SK-N-SH treated with all-trans-retinoic acid at 6 μM for 48 hours (cell line): Measurements from ENCODE around the gene GSTM4.
"Not testable (repeated sequence)": the region's sequence is repeated elsewhere in the genome, so short reads cannot be mapped to it uniquely, and the experiment has no call there.

Source experiments
- ARNTL ChIP-seq: fragments of 450-650 bp; formaldehyde crosslinking; IDR thresholded peaks from 2 replicates; pipeline ENCODE4 v1.5.0; 2020; ENCODE audit warnings: low read depth, mild to moderate bottlenecking, moderate library complexity, borderline replicate concordance
- PPARA ChIP-seq: fragments of 250-450 bp; sonication (Bioruptor Pico); IDR thresholded peaks from 2 replicates; pipeline ENCODE4 v1.5.0; 2020; ENCODE audit warnings: mild to moderate bottlenecking, borderline replicate concordance
- ZFP3 ChIP-seq: fragments of 250-450 bp; sonication (Bioruptor Pico); IDR thresholded peaks from 2 replicates; pipeline ENCODE4 v1.5.0; 2020; ENCODE audit warnings: mild to moderate bottlenecking, moderate library complexity

DNA sequence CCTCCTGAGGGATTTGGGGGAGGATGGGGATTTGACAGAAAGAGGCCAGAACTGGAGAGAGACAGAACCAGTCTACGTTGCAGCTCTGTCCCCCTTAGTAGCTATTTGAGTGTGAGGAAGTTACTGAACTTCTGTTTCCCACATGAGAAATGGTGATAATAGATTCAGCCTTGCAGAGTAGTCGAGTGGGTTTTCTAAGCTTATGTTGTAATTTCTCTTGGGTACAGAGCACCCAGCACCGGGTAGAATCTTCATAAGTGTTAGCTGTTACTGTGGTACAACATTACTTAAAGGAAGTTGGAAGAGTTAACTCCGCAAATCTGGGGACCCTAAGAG lies 4.8 kb downstream of the GSTM4 start:
- TF ChIP-seq ZFP3; PPARA (CRISPR knock-in tag); ARNTL: not testable (repeated sequence)
